T-cell (primary cell): ENCODE measurements around the gene DENND5A. TPM values are rescaled to one million over a fixed set of nuclear protein-coding genes. Genes with fewer than 3 reads are reported as not detected.
"Not testable (repeated sequence)": the region's sequence is repeated elsewhere in the genome, so short reads cannot be mapped to it uniquely, and the experiment has no call there.

Experiments used
- ATAC-seq, 4 experiments: fragments of 200-7000 bp in 3 of 4; fragments of 150-1000 bp in 1 of 4; cut with Tn5 transposase; replicated peaks in 1 of 4; 1 replicate in 3 of 4; 2 replicates in 1 of 4; pipeline ENCODE4 v1.10.0; 2021; ENCODE audit warnings: moderate library complexity in 3 of 4, mild to moderate bottlenecking in 2 of 4, moderate number of reproducible peaks in 1 of 4
- CTCF ChIA-PET, 2 donors: fragments of 300-600 bp; sonication (Branson Sonifier 250); formaldehyde crosslinking; loops; one replicate each; lab custom pipeline; 2022; ENCODE audit warnings: antibody characterized with exemption in 2 of 2; lab: Charles Lee
- POLR2A ChIA-PET, 2 donors: fragments of 300-600 bp; sonication (Branson Sonifier 250); formaldehyde crosslinking; loops; one replicate each; lab custom pipeline; 2022; ENCODE audit warnings: antibody characterized with exemption in 2 of 2; lab: Charles Lee
- DNase-seq, 35 experiments: peaks; one replicate each; pipeline versions ENCODE4 v3.0.0 to v3.0.0-alpha.2; 2013 to 2023
- H3K27ac ChIP-seq: one replicate; pipeline ENCODE4 v1.5.1; 2013; ENCODE audit warnings: low read length
- H3K27me3 ChIP-seq, 2 experiments: replicated peaks in 1 of 2; 1 replicate in 1 of 2; 2 replicates in 1 of 2; pipeline versions ENCODE4 v1.6.1 to v1.7.0; 2013; ENCODE audit warnings: low read length in 1 of 2, mixed read lengths in 1 of 2; ENCODE audit not compliant: control insufficient read depth in 2 of 2, insufficient read depth in 2 of 2; ENCODE audit errors: extremely low read depth in 1 of 2
- H3K36me3 ChIP-seq, 2 donors: 1 replicate in 1 of 2; 2 replicates in 1 of 2; pipeline versions ENCODE4 v1.6.1 to v1.7.0; 2013; ENCODE audit warnings: low read length in 1 of 2; ENCODE audit not compliant: control insufficient read depth in 2 of 2, insufficient read depth in 1 of 2; ENCODE audit errors: extremely low read depth in 1 of 2
- H3K4me1 ChIP-seq, 2 experiments: 1 replicate in 1 of 2; 2 replicates in 1 of 2; pipeline versions ENCODE4 v1.6.1 to v1.7.0; 2013; ENCODE audit warnings: low read length in 2 of 2, mixed read lengths in 1 of 2; ENCODE audit not compliant: insufficient read depth in 2 of 2, control insufficient read depth in 1 of 2; ENCODE audit errors: extremely low read depth in 1 of 2
- H3K4me3 ChIP-seq, 2 donors: 1 replicate in 1 of 2; 2 replicates in 1 of 2; pipeline versions ENCODE4 v1.5.1 to v1.7.0; 2013; ENCODE audit warnings: mild to moderate bottlenecking in 2 of 2, low read length in 1 of 2, moderate library complexity in 1 of 2; ENCODE audit not compliant: control insufficient read depth in 1 of 2; ENCODE audit errors: extremely low read depth in 1 of 2
- H3K9me3 ChIP-seq: 2 replicates; pipeline ENCODE4 v1.7.0; 2013
- H3K27ac Mint-ChIP-seq, 2 donors: one replicate each; pipeline ENCODE4 v1.8.0; 2020 to 2021; ENCODE audit warnings: mild to moderate bottlenecking in 2 of 2, mixed read lengths in 2 of 2
- H3K27me3 Mint-ChIP-seq, 2 donors: one replicate each; pipeline ENCODE4 v1.8.0; 2021 to 2022; ENCODE audit warnings: mixed read lengths in 2 of 2
- H3K36me3 Mint-ChIP-seq: one replicate; pipeline ENCODE4 v1.8.0; 2021; ENCODE audit warnings: mixed read lengths
- H3K4me1 Mint-ChIP-seq, 3 donors: one replicate each; pipeline ENCODE4 v1.8.0; 2020 to 2022; ENCODE audit warnings: mixed read lengths in 3 of 3, mild to moderate bottlenecking in 1 of 3
- H3K4me3 Mint-ChIP-seq, 3 donors: one replicate each; pipeline ENCODE4 v1.8.0; 2020 to 2022; ENCODE audit warnings: mild to moderate bottlenecking in 3 of 3, mixed read lengths in 3 of 3, moderate library complexity in 3 of 3
- H3K9me3 Mint-ChIP-seq, 3 donors: one replicate each; pipeline ENCODE4 v1.8.0; 2020 to 2022; ENCODE audit warnings: mixed read lengths in 3 of 3
- WGBS: methylation state at CpG from one replicate; pipeline ENCODE4 v1.1.5; 2013; ENCODE audit warnings: missing lambda C conversion rate; ENCODE audit not compliant: insufficient coverage; 5-methylcytosine and 5-hydroxymethylcytosine counted together
- total RNA-seq, 35 experiments: library from RNA in 6 of 35; stranded (reverse) in 6 of 35; fragments of 120-200 nt in 1 of 35; gene quantifications; one replicate each; pipeline versions ENCODE4 v1.2.1 to v1.2.4 and lab custom pipeline; 2013 to 2026

The DENND5A gene
- total RNA-seq, 5 donors from 2014 or later (not counting 1 experiment from before 2014, with no cell fraction given): 57.8 to 151 (median 84.2) TPM

GRCh38 chr11:9193316-9193715 is 71.8 kb downstream of the DENND5A start:
- H3K36me3 ChIP-seq: peaks cover 0 to 2% of the 10 kb centered on the region in 2 donors
- no peak for ATAC-seq
- Mint-ChIP-seq H3K36me3 (peaks cover 50% of the 10 kb centered on the region), H3K4me3 (no peak overlapping the region), H3K4me1 (peaks cover 3 to 5% (median 5%) of the 10 kb centered on the region in 3 donors), H3K27me3 (no peaks in the 10 kb centered on the region), H3K27ac (no peak overlapping the region), H3K9me3 (no peaks in the 10 kb centered on the region)
- no peaks in the 10 kb centered on the region for H3K27me3 ChIP-seq
- no peak for DNase-seq
- 92% methylated on average over 2 of the region's 3 CpGs for WGBS
- POLR2A ChIA-PET: no interaction called here
- no peak overlapping the region for H3K4me3 ChIP-seq
- no peak overlapping the region for H3K27ac ChIP-seq
- CTCF ChIA-PET: interaction anchor here in 1 of 2 donors (0.5 kb wide), 1 partner anchor 215 kb away, joined by 3 read pairs; no protein-coding TSS in a partner anchor
- no peaks in the 10 kb centered on the region for H3K9me3 ChIP-seq
- H3K4me1 ChIP-seq: no peaks in the 10 kb centered on the region

DNA sequence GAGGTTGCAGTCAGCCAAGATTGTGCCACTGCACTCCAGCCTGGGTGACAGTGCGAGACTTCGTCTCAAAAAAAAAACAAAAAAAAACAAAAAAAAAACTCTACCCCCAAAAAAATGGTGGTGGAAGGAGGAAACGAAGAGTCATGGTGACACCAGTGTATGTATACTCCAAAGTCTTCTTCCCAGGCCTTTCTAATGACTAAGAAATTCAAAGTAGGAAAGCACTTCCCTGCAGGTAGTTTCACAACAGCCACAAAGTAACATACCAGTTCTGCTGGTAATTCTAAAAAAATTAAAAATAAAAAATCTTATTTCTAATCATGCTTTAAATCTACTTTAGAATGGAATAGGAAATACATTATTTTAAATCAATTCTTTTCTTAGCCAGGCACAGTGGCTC is 72.6 kb downstream of the DENND5A start:
- Mint-ChIP-seq H3K9me3 (no peaks in the 10 kb centered on the region), H3K4me1 (peaks cover 3 to 5% (median 5%) of the 10 kb centered on the region in 3 donors), H3K4me3 (no peak overlapping the region), H3K36me3 (peaks cover 57% of the 10 kb centered on the region), H3K27ac (no peak overlapping the region), H3K27me3 (no peaks in the 10 kb centered on the region)
- ATAC-seq: no peak
- H3K9me3 ChIP-seq: no peaks in the 10 kb centered on the region
- H3K36me3 ChIP-seq: peaks cover 0 to 5% of the 10 kb centered on the region in 2 donors
- H3K4me1 ChIP-seq: no peaks in the 10 kb centered on the region
- ChIA-PET CTCF (interaction anchor here in 1 of 2 donors (0.7 kb wide), 1 partner anchor 58 kb away, joined by 4 read pairs; no protein-coding TSS in a partner anchor), POLR2A (interaction anchor here in 1 of 2 donors (0.5 kb wide), 1 partner anchor 356 kb away, joined by 3 read pairs; no protein-coding TSS in a partner anchor)
- WGBS: no CpG with 5 or more reads among the region's 3 CpGs
- no peaks in the 10 kb centered on the region for H3K27me3 ChIP-seq
- DNase-seq: no peak
- H3K4me3 ChIP-seq: no peak overlapping the region
- H3K27ac ChIP-seq: no peak overlapping the region

DNA sequence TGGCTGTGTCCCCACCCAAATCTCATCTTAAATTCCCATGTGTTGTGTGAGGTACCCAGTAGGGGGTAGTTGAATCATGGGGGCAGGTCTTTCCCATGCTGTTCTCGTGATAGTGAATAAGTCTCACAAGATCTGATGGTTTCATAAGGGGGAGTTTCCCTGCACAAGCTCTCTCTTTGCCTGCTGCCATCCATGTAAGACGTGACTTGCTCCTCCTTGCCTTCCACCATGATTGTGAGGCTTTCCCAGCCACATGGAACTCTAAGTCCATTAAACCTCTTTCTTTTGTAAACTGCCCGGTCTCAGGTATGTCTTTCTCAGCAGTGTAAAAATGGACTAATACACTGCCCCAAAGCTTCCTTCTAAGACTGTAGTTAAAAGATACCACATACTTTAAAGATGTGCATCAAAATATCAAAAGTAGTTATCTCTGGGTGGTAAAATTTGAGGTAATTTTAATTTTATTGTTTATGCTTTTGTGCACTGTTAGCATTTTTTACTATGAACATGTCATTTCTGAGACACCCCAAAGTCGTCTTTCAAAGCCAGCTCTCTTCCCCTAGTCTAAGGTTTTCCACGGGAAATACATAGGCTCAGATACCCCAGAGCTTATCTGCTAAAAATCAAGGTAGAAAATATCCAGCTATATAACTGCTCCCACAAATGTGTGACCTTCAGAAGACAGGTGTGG is 74.7 kb downstream of the DENND5A start:
- H3K27ac Mint-ChIP-seq, DNase-seq, H3K4me3 Mint-ChIP-seq, H3K36me3 ChIP-seq, ATAC-seq, H3K4me3 ChIP-seq, H3K27me3 ChIP-seq, H3K9me3 ChIP-seq, H3K4me1 ChIP-seq, H3K4me1 Mint-ChIP-seq, H3K9me3 Mint-ChIP-seq, H3K27ac ChIP-seq, H3K27me3 Mint-ChIP-seq, POLR2A ChIA-PET: not testable (repeated sequence)
- CTCF ChIA-PET: interaction anchor here in 1 of 2 donors (0.6 kb wide), 1 partner anchor 19 kb away, joined by 3 read pairs; no protein-coding TSS in a partner anchor
- peaks cover 65% of the 10 kb centered on the region for H3K36me3 Mint-ChIP-seq
- no CpG with 5 or more reads among the region's 5 CpGs for WGBS

DNA sequence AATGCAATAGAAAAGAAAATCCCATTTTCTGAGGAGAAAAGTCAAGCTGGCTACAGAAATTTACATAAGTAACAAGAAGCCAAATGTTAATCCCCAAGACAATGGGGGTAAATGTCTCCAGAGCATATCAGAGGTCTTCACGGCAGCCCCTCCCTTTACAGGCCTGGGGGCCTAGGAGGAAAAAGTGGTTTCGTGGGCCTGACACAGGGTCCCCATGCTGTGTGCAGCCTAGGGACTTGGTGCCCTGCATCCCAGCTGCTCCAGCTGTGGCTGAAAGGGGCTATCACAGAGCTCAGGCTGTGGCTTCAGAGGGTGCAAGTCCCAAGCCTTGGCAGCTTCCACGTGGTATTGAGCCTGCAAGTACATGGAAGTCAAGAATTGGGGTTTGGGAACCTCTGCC is 76.3 kb downstream of the DENND5A start:
- H3K4me1 Mint-ChIP-seq, H3K9me3 ChIP-seq, POLR2A ChIA-PET, ATAC-seq, H3K27ac ChIP-seq, H3K36me3 ChIP-seq, H3K27ac Mint-ChIP-seq, H3K4me1 ChIP-seq, CTCF ChIA-PET, H3K4me3 ChIP-seq, H3K27me3 Mint-ChIP-seq, DNase-seq, H3K27me3 ChIP-seq, H3K9me3 Mint-ChIP-seq, H3K4me3 Mint-ChIP-seq: not testable (repeated sequence)
- WGBS: 83% methylated on average over 3 of the region's 3 CpGs
- peaks cover 63% of the 10 kb centered on the region for H3K36me3 Mint-ChIP-seq

GRCh38 chr11:9187616-9188015 is 77.5 kb downstream of the DENND5A start:
- peaks cover 53% of the 10 kb centered on the region for H3K36me3 Mint-ChIP-seq

GRCh38 chr11:9184516-9184915 is 80.6 kb downstream of the DENND5A start:
- no peak overlapping the region for H3K27ac ChIP-seq
- no peaks in the 10 kb centered on the region for H3K27me3 ChIP-seq
- H3K4me1 ChIP-seq: no peaks in the 10 kb centered on the region
- CTCF ChIA-PET: no interaction called here
- POLR2A ChIA-PET: no interaction called here
- H3K27me3 Mint-ChIP-seq: no peaks in the 10 kb centered on the region
- peaks cover 2 to 13% of the 10 kb centered on the region in 2 donors for H3K36me3 ChIP-seq
- no peak overlapping the region for H3K4me3 Mint-ChIP-seq
- ATAC-seq (no peak), DNase-seq (no peak)
- WGBS: no CpG with 5 or more reads among the region's 2 CpGs
- H3K36me3 Mint-ChIP-seq: peaks cover 41% of the 10 kb centered on the region
- no peaks in the 10 kb centered on the region for H3K9me3 Mint-ChIP-seq
- H3K4me1 Mint-ChIP-seq: no peaks in the 10 kb centered on the region
- no peaks in the 10 kb centered on the region for H3K9me3 ChIP-seq
- H3K27ac Mint-ChIP-seq: no peak overlapping the region
- H3K4me3 ChIP-seq: no peak overlapping the region

More at GRCh38 chr11:9187616-9188015, 77.5 kb downstream of the DENND5A start:
- Mint-ChIP-seq H3K4me1 (no peaks in the 10 kb centered on the region), H3K27ac (no peak overlapping the region), H3K27me3 (no peaks in the 10 kb centered on the region), H3K4me3 (no peak overlapping the region), H3K9me3 (no peaks in the 10 kb centered on the region)
- Histone ChIP-seq H3K27ac (no peak overlapping the region), H3K36me3 (peaks cover 0 to 5% of the 10 kb centered on the region in 2 donors), H3K4me3 (no peak overlapping the region), H3K9me3 (no peaks in the 10 kb centered on the region), H3K4me1 (no peaks in the 10 kb centered on the region), H3K27me3 (no peaks in the 10 kb centered on the region)
- DNase-seq (no peak), ATAC-seq (no peak)
- WGBS: no CpG with 5 or more reads among the region's 3 CpGs
- POLR2A ChIA-PET: no interaction called here
- CTCF ChIA-PET: interaction anchor here in 1 of 2 donors (0.6 kb wide), 1 partner anchor 23 kb away, joined by 3 read pairs; no protein-coding TSS in a partner anchor
